Suppressor macrophage (primary cell): ENCODE results near the gene COPS2.
"Not testable (repeated sequence)": the region's sequence is repeated elsewhere in the genome, so short reads cannot be mapped to it uniquely, and the experiment has no call there.

ENCODE experiments used
- DNase-seq, 4 experiments: peaks; one replicate each; pipeline ENCODE4 v3.0.0-alpha.2; 2020 to 2022
- total RNA-seq, 17 experiments: gene quantifications; one replicate each; lab custom pipeline; 2026; ENCODE audit warnings: mixed read lengths in 6 of 17, inconsistent platforms in 3 of 17; lab: John Stamatoyannopoulos, UW

COPS2 gene
- total RNA-seq = 35.1 to 94.5 (median 61.2) reads per million in 17 experiments

DNA sequence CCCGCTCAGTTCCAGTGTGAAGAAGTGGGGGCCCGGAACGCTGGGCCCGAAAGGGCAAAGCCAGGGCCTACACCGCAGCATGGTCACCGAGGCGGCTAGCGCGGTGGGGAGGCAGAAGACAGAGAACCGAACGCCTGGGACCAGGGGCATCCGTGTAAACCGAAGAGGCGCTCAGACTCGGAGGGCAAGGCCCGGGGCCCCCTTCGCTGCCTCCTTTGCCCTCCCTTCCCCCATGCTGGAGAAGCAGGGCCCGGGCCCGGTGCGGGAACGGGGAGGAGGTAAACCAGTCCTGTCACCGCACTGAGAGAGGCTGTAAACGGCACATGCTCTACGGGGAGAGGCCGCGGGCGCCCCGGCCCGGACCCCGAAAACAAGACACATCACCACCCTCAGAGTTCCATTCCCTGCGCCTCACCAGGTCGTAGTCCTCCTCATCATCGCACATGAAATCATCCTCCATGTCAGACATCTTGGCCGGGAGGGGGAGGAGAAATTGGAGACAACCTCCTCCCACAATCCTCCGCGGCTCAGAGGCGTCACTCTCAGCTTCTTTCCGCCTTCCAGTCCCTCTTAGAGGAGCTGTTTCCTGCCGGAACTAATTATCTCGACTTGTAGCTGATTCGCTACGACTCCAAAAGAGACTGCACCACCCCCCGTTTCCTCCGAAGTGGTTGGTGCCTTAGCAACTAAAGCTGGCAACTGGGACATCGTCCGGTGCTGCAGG, at the start of gene COPS2:
TSS of gene COPS2 (minus strand) at position 490 of the 724 bp plus-strand sequence. CDS start at position 469, 21 bp downstream.
- DNase-seq = peak; percentile 96 to 99 (median 98)

DNA sequence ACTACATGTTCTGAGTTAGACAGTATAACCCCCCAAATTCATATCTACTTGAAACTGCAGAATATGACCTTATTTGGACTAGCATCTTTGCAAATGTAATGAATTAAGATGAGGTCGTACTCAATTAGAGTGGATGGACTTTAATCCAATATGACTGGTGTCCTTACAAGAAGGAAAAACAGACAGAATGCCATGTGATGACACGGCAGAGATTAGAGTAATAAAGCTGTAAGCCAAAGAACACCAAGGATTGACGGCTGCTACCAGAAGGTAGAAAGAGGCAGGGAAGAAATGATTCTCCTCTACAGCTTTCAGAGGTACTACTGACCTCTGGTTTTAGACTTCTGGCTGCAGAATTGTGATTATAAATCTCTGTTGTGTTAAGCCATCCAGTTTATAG, 44.9 kb upstream of the COPS2 start:
- DNase-seq = no peak

DNA sequence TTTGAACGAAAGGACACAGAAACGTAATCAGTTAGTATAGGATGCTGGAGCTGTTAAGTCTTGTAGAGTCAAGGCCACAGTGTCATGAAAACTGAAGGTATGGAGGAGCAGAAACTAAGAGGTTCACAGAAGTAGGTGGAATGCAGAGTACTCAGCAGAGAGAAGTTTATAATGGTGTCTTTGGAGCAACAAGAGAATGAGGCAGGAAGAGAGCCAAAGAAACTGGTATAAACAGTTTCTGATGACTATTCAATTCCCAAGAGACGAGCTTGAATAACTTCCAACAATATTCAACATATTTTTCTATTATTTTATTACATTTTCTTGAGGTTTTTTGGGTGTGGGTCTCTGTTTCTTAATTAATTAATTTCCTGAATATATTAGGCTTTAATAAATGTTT, 44.3 kb upstream of the COPS2 start:
- no peak for DNase-seq

DNA sequence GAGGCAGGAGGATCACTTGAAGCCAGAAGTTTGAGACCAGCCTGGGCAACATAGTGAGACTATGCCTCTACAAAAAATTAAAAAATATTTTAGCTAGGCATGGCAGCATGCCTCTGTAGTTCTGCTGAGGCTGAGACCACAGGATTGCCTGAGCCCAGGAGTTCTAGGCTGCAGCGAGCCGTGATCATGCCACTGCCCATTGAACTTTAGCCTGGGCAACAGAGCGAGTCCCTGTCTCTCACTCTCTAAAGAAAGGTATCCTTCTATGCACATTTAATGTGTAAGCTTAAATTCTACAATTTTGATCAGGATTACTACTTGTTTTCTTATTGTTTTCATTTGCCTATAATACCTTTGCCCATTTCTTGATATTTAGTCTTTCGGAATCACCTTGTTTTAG, 41.5 kb upstream of the COPS2 start:
- no peak for DNase-seq

DNA sequence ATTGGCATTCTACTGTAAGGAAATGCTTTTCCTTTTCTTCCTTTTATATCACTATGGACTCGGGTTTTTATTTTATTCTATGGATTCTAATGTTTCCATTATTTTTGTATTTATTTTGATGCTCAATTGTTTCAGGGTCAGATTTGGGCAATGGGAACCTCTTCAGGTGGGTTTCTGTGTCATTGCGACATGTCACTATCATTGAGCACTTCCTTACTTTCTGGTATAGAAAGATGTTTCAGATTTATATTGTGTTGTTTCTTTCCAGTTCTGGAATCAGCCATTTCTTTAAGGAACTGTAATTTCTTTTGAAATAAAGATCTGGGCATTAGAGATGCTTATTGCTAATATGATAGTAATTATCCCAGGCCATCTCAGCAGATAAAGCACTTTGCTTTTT, 36.5 kb upstream of the COPS2 start:
- no peak for DNase-seq

DNA sequence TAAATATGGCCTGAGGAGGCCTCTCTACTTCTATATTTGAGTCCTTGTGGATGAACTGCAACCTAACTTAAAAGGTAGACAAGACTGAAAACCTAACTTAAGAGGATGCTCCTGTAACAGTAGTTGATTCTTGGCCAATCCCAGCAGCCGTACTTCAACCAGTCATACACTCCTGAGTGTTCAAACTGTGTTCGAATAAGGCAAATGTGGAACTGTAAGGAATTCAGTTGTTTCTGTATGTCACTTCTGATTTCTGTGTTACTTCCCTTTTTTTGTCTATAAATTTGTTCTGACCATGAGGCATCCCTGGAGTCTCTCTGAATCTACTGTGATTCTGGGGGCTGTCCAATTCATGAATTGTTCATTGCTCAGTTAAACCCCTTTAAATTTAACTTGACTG, 35.2 kb upstream of the COPS2 start:
- peak; percentile 65 to 82 (median 70) for DNase-seq

DNA sequence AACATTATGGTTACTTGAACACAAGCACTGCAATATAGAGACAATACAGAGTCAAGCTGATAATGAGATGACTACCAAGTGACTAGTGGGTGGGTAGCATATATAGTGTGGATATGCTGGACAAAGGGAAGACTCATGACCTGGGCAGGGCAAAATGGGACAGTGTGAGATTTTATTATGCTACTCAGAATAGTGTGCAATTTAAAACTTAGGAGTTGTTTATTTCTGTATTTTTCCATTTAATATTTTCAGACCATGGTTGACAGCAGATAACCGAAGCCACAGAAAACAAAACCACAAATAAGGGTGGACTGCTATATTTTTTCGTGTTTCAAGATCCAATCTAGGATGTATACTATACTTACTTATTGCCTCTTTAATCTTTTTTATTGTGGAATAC, 34.2 kb upstream of the COPS2 start:
- DNase-seq = no peak

DNA sequence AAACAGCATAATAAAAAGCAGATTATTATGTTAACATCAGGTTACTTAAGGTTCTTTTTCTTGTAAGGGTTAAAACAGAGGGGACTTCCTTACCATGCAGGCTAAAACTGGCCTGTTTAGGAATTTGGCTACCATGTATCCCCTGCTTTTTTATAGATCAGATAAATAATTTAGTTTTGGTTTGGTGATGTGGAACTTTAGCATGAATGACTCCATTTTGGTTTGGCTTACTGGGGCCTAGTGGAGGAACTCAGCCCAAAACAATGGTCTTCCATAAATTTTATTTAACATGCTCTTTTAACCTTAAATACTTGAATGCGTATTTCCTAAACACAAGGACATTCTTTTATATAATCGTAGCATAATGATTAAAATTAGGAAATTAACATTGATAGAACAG, 33.5 kb upstream of the COPS2 start:
- DNase-seq = no peak

DNA sequence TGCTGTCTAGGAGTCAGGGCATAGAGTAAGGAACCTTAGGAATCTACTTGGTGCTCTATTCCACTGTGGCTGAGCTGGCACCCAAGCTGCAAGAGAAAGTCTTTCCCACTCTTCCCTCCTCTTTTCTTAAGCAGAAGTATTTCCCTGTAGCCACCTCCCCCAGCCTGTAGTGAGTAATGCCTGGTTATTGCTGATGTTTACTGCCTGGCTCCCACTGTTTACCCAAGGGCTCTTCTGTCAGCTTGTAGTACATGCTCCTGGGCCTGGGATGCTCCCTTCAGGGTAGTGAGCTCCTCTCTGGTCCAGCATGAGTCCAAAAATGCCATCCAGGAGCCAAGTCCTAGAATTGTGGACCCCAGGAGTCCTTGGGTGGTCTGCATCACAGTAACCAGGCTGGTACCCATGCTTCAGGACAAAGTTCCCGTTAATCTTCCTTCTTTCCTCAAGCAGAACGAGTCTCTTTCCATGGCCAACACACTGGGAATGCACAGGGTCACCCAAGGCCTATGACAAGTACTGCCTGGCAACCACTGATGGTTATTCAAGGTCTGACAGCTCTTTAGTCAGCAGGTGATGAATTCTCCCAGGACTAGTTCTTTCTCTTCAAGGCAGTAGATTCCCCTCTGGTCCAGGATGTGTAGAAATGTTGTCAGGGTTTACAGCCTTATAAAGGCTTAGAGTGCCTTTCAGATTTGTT, 32.3 kb upstream of the COPS2 start:
- DNase-seq = peak; percentile 39 to 53 (median 49)

DNA sequence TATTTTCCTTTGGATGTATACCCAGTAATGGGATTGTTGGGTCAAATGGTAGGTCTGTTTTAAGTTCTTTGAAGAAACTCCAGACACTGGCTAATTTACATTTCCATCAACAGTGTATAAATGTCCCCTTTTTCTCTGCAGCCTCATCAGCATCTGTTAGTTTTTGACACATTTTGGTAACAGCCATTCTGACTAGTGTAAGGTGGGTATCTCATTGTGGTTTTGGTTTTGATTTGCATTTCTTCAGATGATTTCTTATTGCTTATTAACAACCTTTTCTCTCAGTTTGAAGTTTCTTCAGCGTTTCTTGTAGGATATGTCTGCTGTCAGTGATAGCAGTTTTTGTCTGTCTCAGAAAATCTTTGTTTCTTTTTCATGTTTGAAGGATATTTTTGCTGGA, 30.1 kb upstream of the COPS2 start:
- DNase-seq = no peak

DNA sequence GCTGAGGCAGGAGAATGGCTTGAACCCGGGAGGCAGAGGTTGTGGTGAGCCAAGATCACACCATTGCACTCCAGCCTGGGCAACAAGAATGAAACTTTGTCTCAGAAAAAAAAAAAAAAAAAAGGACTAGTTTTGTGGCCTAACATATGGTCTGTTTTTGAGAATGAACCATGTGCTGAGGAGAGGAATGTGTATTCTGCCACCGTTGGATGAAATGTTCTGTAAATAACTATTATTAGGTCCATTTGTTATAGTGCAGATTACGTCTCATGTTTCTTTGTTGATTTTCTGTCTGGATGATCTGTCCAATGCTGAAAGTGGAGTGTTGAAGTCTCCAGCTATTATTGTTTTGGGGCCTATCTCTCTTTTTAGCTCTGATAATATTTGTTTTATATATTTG, 28.3 kb upstream of the COPS2 start:
- not testable (repeated sequence) for DNase-seq

DNA sequence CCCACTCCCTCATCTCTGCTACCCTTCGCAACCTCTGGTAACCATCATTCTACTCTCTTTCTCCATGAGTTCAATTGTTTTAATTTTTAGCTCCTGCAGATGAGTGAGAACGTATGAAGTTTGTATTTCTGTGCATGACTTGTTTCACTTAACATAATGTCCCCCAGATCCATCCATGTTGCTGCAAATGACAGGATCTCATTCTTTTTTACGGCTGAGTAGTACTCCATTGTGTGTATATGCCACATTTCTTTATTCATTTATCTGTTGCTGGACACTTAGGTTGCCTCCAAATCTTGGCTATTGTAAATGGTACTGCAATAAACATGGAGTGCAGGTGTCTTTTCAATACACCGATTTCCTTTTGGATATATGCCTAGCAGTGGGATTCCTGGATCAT, 26.7 kb upstream of the COPS2 start:
- DNase-seq = no peak

DNA sequence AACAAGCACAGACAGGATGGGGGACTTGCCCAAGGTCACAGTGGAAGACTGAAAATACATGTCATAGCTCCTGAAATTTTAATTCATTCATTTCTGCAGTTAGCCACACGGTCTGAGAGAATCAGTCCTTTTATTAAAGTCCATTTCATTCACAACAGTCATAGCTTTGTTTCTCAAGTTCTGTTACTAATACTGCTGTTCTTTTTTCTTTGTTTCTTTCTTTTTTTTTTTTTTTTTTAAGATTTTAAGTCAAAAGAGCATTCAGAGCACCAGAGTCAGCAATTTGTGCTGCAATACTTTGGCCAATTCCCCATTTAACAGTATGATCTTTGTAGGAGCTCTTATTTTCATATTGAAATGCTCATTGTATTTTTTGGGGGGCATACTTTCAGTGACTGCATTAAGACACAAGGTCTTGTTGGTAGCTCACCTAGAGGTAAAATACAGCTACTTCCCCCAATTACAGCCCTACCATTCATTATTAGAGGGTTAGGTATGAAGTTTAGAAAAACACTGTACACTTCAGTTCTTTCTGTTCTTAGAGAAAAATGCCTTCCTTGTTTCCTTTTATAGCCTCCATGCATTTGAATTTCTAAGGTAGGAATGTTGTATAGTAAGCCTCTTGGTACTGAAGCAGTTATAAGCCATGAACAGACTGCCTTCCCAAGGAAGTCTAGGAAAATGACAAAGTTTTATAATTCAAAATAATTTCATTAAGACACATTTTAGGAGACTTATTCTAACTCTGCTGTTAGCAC, 24.2 kb upstream of the COPS2 start:
- no peak for DNase-seq

DNA sequence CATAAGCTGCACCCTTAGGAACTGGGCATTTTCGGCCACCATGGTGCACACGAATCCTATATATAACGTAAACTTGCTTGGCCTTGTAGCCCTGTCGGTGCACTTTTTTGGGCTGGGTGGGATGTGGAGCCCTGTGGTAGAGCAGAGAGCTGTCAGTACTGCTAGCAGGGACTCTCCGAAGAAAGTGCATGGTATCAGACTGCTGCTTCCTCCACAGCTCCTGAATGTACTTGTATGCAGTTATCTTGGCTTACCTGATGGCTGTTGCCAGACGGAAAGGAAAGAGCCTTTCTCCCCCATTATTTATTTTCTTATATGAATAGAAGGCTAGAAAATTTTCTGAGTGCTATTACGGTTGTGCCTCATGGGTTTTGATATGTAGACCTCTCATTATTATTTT, 23.1 kb upstream of the COPS2 start:
- DNase-seq = no peak

DNA sequence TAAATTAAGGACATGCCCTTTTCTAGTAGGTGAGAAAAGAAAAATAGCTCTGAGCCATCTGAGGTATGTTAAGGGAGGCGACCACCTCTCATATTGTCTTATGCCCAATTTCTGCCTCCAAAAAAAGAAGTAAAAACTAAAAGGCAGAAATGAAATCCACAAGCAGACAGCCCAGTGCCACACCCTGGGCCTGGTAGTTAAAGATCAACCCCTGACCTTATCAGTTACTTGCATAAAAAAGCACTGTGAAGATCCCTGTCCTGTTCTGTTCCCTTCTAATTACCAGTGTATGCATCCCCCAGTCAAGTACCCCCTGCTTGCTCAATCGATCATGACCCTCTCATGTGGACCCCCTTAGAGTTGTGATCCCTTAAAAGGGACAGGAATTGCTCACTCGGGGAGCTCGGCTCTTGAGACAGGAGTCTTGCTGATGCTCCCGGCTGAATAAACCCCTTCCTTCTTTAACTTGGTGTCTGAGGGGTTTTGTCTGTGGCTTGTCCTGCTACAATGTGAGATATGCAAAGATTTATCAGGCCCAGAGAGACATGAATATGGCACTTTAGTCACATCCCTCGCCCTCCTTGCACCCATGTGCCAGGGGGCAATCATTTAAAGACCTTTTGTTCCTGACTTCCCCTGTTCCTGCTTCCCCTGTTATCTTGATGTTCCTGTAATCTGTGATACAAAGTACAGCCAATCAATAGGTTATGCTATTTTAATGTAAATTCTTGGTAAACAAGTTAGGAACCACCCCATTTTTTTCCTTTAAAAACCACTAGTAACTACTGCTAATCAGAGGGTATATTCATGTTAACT, 20.4 kb upstream of the COPS2 start:
- not testable (repeated sequence) for DNase-seq

DNA sequence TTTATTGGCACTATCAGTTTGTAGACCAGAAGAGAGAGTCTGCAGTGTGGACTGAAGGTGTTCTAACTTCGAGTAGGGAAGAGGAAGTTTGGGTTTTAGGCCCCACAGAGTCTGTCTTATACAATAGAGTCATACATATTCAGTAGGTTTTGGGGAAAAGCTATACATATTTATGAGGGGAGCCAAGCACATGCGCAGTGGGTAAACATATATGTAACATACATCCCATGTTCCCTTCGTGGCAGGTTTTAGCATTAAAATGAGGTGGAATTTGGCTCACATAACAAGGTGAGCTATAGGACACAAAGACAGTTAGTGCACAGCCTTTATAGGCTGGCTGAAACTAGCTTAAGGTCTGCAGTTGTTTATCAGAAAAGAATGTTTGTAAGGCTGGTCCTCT, 19.5 kb upstream of the COPS2 start:
- no peak for DNase-seq

DNA sequence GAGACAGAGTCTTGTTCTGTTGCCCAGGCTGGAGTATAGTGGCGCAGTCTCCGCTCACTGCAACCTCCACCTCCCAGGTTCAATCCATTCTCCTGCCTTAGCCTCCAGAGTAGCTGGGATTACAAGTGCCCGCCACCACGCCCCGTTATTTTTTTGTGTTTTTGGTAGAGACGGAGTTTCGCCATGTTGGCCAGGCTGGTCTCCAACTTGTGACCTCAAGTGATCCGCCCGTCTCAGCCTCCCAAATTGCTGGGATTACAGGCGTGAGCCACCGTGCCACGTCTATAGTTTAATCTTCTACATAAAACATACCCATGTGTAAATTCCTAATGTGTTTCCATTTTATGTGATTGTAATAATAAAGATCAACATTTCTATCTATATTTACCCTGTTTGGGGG, 16.4 kb upstream of the COPS2 start:
- DNase-seq = no peak

DNA sequence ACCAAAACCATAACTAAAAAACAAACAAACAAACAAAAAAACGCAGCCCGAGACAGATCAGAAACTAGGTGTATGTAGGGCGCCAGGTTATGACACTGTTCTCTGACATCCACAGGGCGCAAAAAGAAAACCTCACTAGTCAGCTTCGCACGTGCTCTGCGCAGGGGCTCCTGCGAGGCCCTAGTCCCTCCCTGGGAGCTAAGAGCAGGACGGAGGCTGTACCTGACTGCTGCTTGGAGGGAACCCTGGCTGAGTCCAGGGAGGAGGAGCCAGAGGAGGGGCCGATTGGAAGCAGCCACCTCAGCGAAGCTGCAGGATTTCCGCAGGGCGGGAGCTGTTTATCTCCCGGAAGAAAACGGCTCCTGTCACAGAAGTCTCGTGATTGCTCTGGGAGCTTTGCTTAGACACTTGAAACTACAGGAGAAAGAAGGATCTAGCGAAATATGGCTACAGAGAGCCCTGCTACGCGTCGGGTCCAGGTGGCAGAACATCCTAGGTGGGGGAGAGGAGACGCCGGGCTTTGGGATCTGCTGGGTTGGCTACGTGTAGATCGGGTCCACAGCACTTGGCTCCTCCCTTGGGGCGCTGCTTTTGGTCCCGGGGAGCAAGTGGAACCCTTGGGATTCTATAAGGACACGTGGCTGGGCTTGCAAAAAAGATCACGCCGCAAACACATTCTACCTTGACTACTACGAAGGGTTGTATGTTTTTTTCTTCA, 14.6 kb upstream of the COPS2 start, which contains the start of gene GALK2:
TSS of gene GALK2 (plus strand) at position 368 of the 718 bp plus-strand sequence. CDS start at position 444, 76 bp downstream.
- DNase-seq = peak; percentile 82 to 94 (median 92)

DNA sequence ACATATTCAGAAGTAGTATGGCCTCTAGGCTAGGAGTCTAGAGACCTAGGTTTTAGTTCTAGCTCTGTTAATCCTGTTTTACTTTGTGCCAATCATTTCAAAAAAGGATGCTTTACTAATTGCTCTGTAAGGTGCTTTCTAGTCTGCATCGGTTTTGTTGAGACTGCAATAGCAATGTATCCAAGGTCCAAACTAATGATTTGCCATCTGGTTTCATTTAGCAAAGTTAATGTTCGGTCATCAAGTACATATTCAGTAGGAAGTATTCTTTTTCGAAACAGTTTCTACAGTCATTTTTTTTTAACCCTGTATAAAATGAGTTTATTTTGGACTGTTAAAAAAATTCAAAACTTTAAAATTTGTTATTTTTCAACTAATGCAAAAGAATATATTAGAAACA, 12.6 kb upstream of the COPS2 start:
- no peak for DNase-seq

DNA sequence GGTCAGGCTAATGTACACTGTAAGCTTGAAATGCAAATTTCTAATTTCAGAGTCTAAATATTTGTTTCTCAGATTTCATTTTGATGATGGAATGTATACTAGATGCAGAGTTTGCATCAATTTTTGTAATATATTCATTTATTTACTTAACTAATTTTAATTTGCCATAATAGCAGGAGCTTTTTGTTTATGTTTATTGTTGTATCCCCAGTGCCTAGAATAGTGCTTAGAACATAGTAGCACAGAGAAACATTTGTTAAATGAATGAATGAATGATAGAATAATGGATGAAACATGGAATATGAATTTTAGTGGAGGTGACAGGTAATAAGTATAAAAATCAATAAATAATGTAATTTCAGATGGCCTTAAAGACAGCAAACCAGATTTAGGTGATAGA, 9.5 kb upstream of the COPS2 start:
- no peak for DNase-seq

DNA sequence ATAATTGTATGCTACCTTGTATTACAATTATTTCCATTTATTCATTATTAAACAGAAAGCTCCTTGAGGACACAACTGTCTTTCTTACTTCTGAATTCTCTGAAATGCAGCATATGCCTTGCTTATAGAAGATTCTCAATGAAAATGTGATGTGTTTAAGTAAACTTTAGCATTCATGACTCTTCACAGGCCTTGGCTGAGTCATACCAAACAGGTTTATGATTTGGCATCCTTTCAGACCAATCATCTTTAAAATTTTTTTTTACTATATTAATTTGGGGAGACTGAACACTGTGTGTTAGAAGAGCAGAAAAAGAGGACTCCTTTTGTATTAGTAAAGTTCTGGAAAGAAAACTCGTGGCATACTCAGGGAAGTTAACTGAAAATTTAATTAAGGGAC, 8.3 kb upstream of the COPS2 start:
- no peak for DNase-seq
